HL-60 (cell line): ENCODE data around the gene AFG3L2.

Experiments
- CTCF ChIP-seq: IDR thresholded peaks from one replicate; pipeline ENCODE4 v1.5.1; 2011; ENCODE audit warnings: low read length, control low read depth, inconsistent platforms; ENCODE audit not compliant: insufficient read depth
- GABPA ChIP-seq: IDR thresholded peaks from 2 replicates; pipeline ENCODE4 v1.6.1; 2012; ENCODE audit warnings: low read depth
- POLR2AphosphoS5 ChIP-seq: IDR thresholded peaks from 2 replicates; pipeline ENCODE4 v1.6.1; 2012; ENCODE audit warnings: low read depth
- REST ChIP-seq: IDR thresholded peaks from 2 replicates; pipeline ENCODE4 v1.6.1; 2012; ENCODE audit warnings: low read depth; ENCODE audit not compliant: insufficient replicate concordance
- SPI1 ChIP-seq: IDR thresholded peaks from 2 replicates; pipeline ENCODE4 v1.6.1; 2012; ENCODE audit warnings: low read depth, mild to moderate bottlenecking, borderline replicate concordance

GRCh38 chr18:12328179-12328823 lies 48.7 kb downstream of the AFG3L2 start:
- no peak for TF ChIP-seq CTCF
- no peak for TF ChIP-seq POLR2AphosphoS5
- TF ChIP-seq REST, result no peak
- no peak for TF ChIP-seq GABPA
- no peak for TF ChIP-seq SPI1
